GM12891 (cell line): ENCODE measurements around the gene LNPEP.
"Not testable (repeated sequence)": the region's sequence is repeated elsewhere in the genome, so short reads cannot be mapped to it uniquely, and the experiment has no call there.

Experiments used
- POLR2A ChIP-seq: IDR thresholded peaks from 2 replicates; pipeline ENCODE4 v1.6.1; 2011; ENCODE audit warnings: low read depth, low read length, control low read depth
- TAF1 ChIP-seq: IDR thresholded peaks from 2 replicates; pipeline ENCODE4 v1.6.1; 2011; ENCODE audit warnings: low read depth, low read length, control low read depth

- TF ChIP-seq POLR2A, TAF1: not testable (repeated sequence)
Observed at GRCh38 chr5:96931037-96931436, 4.8 kb upstream of the LNPEP start.
